HTERT RPE-1 (cell line): Measurements from ENCODE around the gene IL17C.

Experiments used
- in situ Hi-C: fragments of 300-500 bp; cut with MboI; formaldehyde crosslinking; loops from 4 replicates; pipeline ENCODE4 v1.14.3; 2020; ENCODE audit warnings: low sequenced_read_pairs

IL17C gene

GRCh38 chr16:88626646-88627045, 11.7 kb upstream of the IL17C start:
- in situ Hi-C loops = no loop called here

- in situ Hi-C loops = no loop called here
Measured at GRCh38 chr16:88627531-88628411, 10.6 kb upstream of the IL17C start.

GRCh38 chr16:88628512-88628974, 9.8 kb upstream of the IL17C start:
- in situ Hi-C loops = no loop called here

- in situ Hi-C loops = no loop called here
Measured at GRCh38 chr16:88629835-88630234, 8.5 kb upstream of the IL17C start.

GRCh38 chr16:88630433-88630832, 7.9 kb upstream of the IL17C start:
- in situ Hi-C loops = no loop called here

GRCh38 chr16:88630941-88631340, 7.4 kb upstream of the IL17C start:
- in situ Hi-C loops = no loop called here

- in situ Hi-C loops = no loop called here
Measured at GRCh38 chr16:88631384-88631783, 7.0 kb upstream of the IL17C start.

GRCh38 chr16:88631920-88632586, 6.3 kb upstream of the IL17C start:
- in situ Hi-C loops = no loop called here

GRCh38 chr16:88632587-88632930, 5.8 kb upstream of the IL17C start:
- in situ Hi-C loops = no loop called here

- in situ Hi-C loops = no loop called here
Measured at GRCh38 chr16:88633684-88634140, 4.7 kb upstream of the IL17C start.

- in situ Hi-C loops = no loop called here
Measured at GRCh38 chr16:88634141-88634993, 4.0 kb upstream of the IL17C start.

- in situ Hi-C loops = no loop called here
Measured at GRCh38 chr16:88634994-88635670, 3.2 kb upstream of the IL17C start.

GRCh38 chr16:88635671-88636319, 2.6 kb upstream of the IL17C start:
- in situ Hi-C loops = no loop called here

- in situ Hi-C loops = no loop called here
Measured at GRCh38 chr16:88636488-88637265, 1.7 kb upstream of the IL17C start.

GRCh38 chr16:88639231-88640038, 1.1 kb downstream of the IL17C start:
- in situ Hi-C loops = no loop called here

- in situ Hi-C loops = no loop called here
Measured at GRCh38 chr16:88640039-88640495, 1.7 kb downstream of the IL17C start.

- in situ Hi-C loops = no loop called here
Measured at GRCh38 chr16:88640498-88641247, 2.3 kb downstream of the IL17C start.
